ENCODE data around the gene RMND5B.
"Not testable (repeated sequence)": the region's sequence is repeated elsewhere in the genome, so short reads cannot be mapped to it uniquely, and the experiment has no call there.

Gene RMND5B

GRCh38 chr5:178114325-178115135 lies 16.3 kb upstream of the RMND5B start:
- DNase-seq, result peak; percentile 43

DNA sequence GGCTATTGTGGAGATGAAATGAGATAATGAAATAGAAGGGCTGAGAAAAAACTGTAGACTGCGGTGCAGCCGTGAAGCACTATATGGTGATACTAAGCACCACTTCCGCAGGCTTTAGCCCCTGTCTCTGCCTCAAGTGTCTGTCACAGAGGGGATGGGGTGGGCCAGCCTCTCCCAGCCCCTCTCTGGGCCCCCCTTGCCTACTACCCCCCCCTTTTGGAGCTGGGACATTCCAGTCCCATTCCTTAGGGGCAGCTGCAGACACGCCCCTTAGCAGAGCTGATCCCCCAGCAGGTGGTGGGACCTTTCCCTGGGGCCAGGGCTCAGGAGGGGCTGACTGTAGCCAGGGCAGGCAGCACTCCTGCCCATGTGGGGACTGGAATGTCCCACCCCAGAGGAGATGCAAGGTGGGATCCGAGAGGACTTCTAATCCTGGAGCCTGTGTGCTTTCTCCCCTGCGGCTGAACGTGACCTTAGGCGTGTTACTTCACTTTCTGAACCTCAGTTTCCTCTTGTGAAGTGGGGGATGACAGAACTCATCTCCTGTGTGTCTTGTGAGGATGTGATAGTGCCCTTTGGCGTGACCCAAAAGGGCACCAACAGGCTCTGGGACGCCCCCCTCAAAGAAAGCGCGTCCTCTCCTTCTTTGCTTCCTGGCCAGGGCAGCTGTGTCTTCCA lies 15.5 kb upstream of the RMND5B start:
- DNase-seq, result no peak

- DNase-seq, result no peak
Measured at GRCh38 chr5:178115814-178116142, 15.0 kb upstream of the RMND5B start.

DNA sequence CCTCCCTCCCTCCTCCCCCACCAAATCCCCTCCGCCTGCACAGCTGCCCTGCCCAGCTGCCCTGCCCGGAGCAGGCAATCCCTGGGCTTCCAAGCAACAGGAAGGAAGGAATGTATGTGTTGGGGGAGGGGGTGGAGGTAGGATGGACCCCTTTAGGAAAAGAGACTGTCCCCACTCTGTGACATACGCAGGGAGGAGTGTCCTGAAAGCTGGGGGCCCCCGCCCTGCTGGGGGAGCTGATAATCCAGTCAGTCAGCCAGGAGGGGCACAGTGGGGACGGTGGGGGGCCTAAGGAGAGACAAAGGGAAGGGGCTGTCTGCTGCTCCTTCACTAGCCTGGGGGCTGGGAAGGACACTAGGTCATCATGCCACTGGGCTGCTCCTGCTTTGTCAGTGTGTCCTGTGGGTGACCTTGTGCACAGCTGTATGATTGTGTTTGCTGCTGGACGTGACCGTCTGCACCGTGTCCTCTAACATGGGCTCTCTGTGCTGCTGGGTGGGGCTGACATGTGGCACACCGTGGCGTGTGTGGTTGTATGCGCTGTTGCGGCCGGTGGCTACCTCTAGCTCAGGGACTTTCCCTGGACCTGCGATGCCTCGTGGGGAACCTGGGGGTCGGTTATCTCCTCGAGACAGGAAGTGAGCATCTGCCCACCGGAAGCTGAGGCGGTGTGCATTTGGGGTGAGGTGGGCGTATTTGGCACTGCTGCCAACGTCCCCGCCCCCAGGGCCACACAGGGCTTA lies 14.5 kb upstream of the RMND5B start:
- peak; percentile 58 for DNase-seq

DNA sequence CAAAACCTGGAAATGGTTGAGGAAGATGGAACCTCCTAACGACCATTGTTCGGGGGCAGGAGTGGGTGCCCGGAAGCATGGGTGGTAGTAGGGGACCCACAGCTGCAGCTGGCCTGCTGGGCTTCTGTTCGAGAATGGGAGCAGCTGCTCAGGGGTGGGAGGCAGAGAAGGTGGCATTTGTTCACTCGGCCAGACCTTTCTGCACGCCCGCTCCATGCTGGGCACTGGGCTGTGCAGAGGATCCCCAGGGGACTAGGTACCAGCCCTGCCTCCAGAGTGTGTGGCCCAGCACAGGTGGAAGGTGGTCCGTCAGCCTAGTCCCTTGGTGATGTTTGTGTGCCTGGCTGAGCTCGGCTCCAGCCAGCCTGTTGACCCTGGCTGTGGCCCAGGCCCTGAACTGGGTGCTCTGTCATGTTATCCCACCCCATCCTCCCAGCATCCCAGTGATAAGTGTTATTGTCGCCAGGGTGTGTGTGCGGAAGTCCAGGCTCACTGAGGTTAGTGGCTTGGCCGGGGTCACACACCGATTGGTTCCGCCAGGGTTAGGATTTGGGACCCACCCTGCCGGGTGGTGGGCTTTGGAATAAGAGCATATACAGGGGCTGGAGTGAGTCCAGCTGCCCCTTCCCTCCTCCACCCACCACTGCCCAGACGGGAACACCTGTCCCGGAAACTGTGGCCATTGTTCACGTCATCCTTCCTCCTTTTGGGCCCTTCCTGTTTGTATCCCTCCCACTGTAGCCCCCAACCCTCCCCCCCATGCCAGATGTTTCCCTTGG lies 12.7 kb upstream of the RMND5B start:
- no peak for DNase-seq

DNA sequence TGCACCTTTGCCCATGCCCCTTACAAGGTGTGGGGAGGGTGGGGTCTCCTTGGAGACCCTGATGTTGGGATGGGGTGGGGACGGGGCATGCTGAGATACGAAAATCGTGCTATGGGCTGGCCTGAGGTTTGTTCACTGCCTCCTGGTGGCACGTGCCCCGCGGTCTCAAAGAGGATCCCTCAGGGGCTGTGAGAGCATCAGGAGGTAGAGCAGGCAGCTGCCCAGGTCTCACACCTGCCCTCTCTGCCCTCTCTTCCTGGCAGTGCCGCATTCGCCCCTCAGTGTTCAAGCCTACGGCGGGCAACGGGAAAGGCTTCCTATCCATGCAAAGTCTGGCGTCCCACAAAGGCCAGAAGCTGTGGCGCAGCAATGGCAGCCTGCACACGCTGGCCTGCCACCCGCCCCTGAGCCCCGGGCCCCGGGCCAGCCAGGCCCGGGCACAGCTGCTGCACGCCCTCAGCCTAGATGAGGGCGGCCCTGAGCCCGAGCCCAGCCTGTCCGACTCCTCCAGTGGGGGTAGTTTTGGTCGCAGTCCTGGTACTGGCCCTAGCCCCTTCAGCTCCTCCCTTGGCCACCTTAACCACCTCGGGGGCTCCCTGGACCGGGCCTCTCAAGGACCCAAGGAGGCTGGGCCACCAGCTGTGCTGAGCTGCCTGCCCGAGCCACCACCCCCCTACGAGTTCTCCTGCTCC lies 10.8 kb upstream of the RMND5B start:
- DNase-seq, result no peak

DNA sequence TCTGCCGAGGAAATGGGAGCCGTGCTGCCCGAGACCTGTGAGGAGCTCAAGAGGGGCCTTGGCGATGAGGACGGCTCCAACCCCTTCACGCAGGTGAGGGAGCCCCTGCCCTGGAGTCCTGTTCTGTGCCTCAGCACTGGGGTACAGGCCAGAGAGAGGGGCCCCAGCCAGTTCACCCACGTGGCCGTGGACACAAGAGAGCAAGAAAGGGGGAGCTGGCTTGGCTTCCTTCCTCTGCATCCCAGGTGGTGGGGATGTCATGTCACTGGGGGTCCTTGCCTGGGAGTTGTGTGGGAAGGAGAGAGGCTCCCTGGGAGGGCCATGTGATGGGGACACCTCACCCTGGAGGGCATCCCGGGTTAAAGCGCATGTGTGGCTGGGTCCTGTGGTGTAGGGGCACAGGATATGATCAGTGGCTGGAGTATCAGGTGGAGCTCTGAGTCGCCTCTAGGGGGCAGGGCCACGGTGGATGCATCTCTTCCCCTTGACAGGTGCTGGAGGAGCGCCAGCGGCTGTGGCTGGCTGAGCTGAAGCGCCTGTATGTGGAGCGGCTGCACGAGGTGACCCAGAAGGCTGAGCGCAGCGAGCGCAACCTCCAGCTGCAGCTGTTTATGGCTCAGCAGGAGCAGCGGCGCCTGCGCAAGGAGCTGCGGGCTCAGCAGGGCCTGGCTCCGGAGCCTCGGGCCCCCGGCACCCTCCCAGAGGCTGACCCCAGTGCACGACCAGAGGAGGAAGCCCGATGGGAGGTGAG lies 10.0 kb upstream of the RMND5B start:
- peak; percentile 87 for DNase-seq

GRCh38 chr5:178121391-178122276 lies 9.2 kb upstream of the RMND5B start:
- no peak for DNase-seq

DNA sequence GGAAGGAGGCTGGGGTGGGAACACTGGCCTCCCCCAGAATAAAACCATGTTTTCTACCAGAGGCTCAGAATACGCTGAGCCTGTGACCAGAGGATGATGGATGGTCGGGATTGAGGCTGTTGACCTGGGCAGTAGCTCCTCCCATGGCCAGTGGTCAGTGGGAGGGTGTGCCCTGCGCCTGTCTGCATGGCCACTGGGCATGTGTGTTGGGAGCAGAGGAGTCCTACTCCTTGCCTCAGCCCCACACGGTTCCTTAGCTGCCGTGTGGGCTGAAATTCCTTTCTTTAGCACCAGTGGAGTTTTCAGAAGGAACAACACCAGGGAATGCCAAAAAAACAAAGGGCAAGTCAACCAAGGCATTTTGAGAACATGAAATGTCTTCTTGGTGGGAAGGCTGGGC lies 8.5 kb upstream of the RMND5B start:
- no peak for DNase-seq

GRCh38 chr5:178123094-178123965 lies 7.5 kb upstream of the RMND5B start:
- no peak for DNase-seq

GRCh38 chr5:178123966-178124925 lies 6.6 kb upstream of the RMND5B start:
- no peak for DNase-seq

GRCh38 chr5:178125253-178125906 lies 5.4 kb upstream of the RMND5B start:
- no peak for DNase-seq

- DNase-seq, result no peak
Measured at GRCh38 chr5:178126556-178126955, 4.3 kb upstream of the RMND5B start.

DNA sequence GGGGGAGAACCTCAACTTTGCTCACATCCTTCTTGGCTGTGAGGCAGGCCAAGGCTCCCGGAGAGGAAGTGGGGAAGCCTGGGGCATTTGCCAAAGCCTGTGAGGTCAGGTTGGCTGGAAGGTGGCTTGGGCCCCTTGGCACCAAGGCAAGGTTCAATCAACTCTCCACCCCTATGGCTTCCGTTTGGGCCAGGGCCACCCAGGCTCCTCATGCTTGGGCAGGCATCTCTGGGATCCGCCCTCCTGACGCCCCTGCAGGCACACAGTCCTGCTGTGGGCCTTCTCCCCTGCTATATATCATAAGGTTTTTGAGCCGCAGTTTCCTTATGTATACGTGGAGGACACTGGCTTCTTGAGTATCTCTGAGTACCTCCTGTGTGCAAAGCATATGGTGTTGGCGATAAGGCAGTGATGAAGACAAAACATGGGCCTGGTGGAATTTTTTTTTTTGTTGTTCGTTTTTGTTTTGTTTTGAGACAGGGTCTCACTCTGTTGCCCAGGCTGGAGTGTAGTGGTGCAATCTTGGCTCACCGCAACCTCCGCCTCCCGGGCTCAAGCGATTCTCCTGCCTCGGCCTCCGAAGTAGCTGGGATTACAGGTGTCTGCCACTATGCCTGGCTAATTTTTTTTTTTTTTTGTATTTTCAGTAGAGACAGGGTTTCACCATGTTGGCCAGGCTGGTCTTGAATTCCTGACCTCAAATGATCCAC lies 3.4 kb upstream of the RMND5B start:
- DNase-seq, result not testable (repeated sequence)

GRCh38 chr5:178129296-178129695 lies 1.5 kb upstream of the RMND5B start:
- no peak for DNase-seq

DNA sequence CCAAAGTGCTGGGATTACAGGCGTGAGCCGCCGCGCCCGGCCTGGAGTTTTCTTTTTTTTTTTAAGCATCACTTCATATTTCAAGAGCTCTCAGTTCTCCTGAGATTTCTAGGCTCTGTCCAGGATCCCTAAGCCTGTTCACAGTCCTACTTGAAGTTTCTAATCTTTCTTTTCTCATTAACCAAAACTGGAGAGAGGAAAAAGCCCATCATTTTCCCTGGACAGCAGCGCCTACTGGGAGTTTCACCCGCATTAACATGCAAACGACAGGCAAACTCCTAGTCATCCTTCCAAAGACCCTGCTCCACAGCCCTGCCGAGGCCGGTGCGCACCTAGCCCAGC lies 609 bp upstream of the RMND5B start:
- DNase-seq, result not testable (repeated sequence)

GRCh38 chr5:178131446-178131996 lies 707 bp downstream of the RMND5B start:
- DNase-seq, result no peak

All from activated CD4-positive, alpha-beta T cell treated with anti-CD3 and anti-CD28 coated beads, Interleukin-2, amount 50 U/mL, for 1 hour (primary cell).